Parathyroid adenoma (tissue), 2 donors: ENCODE results near the gene RAP1GAP.

Experiments used
- H2AFZ ChIP-seq: fragments of 300-600 bp; sonication (generic); one replicate; pipeline ENCODE4 v1.7.0; 2017; ENCODE audit warnings: antibody characterized with exemption, mild to moderate bottlenecking
- H3K27ac ChIP-seq: fragments of 300-600 bp; sonication (generic); one replicate; pipeline ENCODE4 v1.7.0; 2017
- H3K27me3 ChIP-seq: fragments of 300-600 bp; sonication (generic); one replicate; pipeline ENCODE4 v1.7.0; 2017; ENCODE audit warnings: low read length; ENCODE audit not compliant: control insufficient read depth, insufficient read depth
- H3K36me3 ChIP-seq: fragments of 300-600 bp; sonication (generic); one replicate; pipeline ENCODE4 v1.7.0; 2017; ENCODE audit warnings: low read length; ENCODE audit not compliant: control insufficient read depth, insufficient read depth
- H3K4me1 ChIP-seq: fragments of 300-600 bp; sonication (generic); one replicate; pipeline ENCODE4 v1.7.0; 2017; ENCODE audit warnings: control low read depth
- H3K4me2 ChIP-seq: fragments of 300-600 bp; sonication (generic); one replicate; pipeline ENCODE4 v1.7.0; 2017; ENCODE audit warnings: low read length
- H3K4me3 ChIP-seq: fragments of 300-600 bp; sonication (generic); one replicate; pipeline ENCODE4 v1.7.0; 2017; ENCODE audit warnings: low read depth, low read length
- H3K79me2 ChIP-seq: fragments of 300-600 bp; sonication (generic); one replicate; pipeline ENCODE4 v1.7.0; 2017; ENCODE audit warnings: control low read depth
- H3K9ac ChIP-seq: fragments of 300-600 bp; sonication (generic); one replicate; pipeline ENCODE4 v1.7.0; 2017; ENCODE audit warnings: mild to moderate bottlenecking
- H3K9me3 ChIP-seq: fragments of 300-600 bp; sonication (generic); one replicate; pipeline ENCODE4 v1.7.0; 2017; ENCODE audit warnings: low read length; ENCODE audit not compliant: control insufficient read depth
- CTCF ChIP-seq: fragments of 300-600 bp; sonication (generic); IDR thresholded peaks from one replicate; pipeline ENCODE4 v1.7.0; 2017; ENCODE audit warnings: antibody characterized with exemption, mild to moderate bottlenecking
- donor health status: primary hyperparathyroidism.

RAP1GAP gene

GRCh38 chr1:21651214-21652042 lies 17.7 kb downstream of the RAP1GAP start:
- peak overlapping the region; percentile 74 for H3K27ac ChIP-seq
- no peaks in the 10 kb centered on the region for H3K36me3 ChIP-seq
- H3K4me3 ChIP-seq = peak overlapping the region; percentile 54
- H2AFZ ChIP-seq = peak overlapping the region; percentile 28
- no peak for TF ChIP-seq CTCF
- H3K4me2 ChIP-seq = peak overlapping the region; percentile 87
- no peaks in the 10 kb centered on the region for H3K9me3 ChIP-seq
- no peak overlapping the region for H3K9ac ChIP-seq
- no peaks in the 10 kb centered on the region for H3K27me3 ChIP-seq
- peaks cover 14% of the 10 kb centered on the region for H3K4me1 ChIP-seq
- H3K79me2 ChIP-seq = no peaks in the 10 kb centered on the region

GRCh38 chr1:21650400-21650799 lies 18.8 kb downstream of the RAP1GAP start:
- Histone ChIP-seq H3K9me3 (no peaks in the 10 kb centered on the region), H3K36me3 (no peaks in the 10 kb centered on the region), H3K27me3 (no peaks in the 10 kb centered on the region), H2AFZ (no peak overlapping the region), H3K79me2 (no peaks in the 10 kb centered on the region), H3K9ac (no peak overlapping the region), H3K4me3 (no peak overlapping the region), H3K4me1 (peaks cover 14% of the 10 kb centered on the region), H3K27ac (peak overlapping the region; percentile 74), H3K4me2 (no peak overlapping the region)
- TF ChIP-seq CTCF = no peak

GRCh38 chr1:21649315-21649714 lies 19.8 kb downstream of the RAP1GAP start:
- no peaks in the 10 kb centered on the region for H3K79me2 ChIP-seq
- H3K9ac ChIP-seq = no peak overlapping the region
- H3K36me3 ChIP-seq = no peaks in the 10 kb centered on the region
- H3K4me2 ChIP-seq = no peak overlapping the region
- no peak overlapping the region for H2AFZ ChIP-seq
- H3K27me3 ChIP-seq = no peaks in the 10 kb centered on the region
- no peaks in the 10 kb centered on the region for H3K9me3 ChIP-seq
- H3K4me1 ChIP-seq = peaks cover 14% of the 10 kb centered on the region
- H3K27ac ChIP-seq = no peak overlapping the region
- TF ChIP-seq CTCF = no peak
- no peak overlapping the region for H3K4me3 ChIP-seq

GRCh38 chr1:21648791-21649190 lies 20.4 kb downstream of the RAP1GAP start:
- H2AFZ ChIP-seq = no peak overlapping the region
- H3K9me3 ChIP-seq = no peaks in the 10 kb centered on the region
- no peak for TF ChIP-seq CTCF
- no peaks in the 10 kb centered on the region for H3K27me3 ChIP-seq
- no peak overlapping the region for H3K27ac ChIP-seq
- H3K36me3 ChIP-seq = no peaks in the 10 kb centered on the region
- H3K9ac ChIP-seq = no peak overlapping the region
- H3K79me2 ChIP-seq = no peaks in the 10 kb centered on the region
- H3K4me3 ChIP-seq = no peak overlapping the region
- peaks cover 14% of the 10 kb centered on the region for H3K4me1 ChIP-seq
- H3K4me2 ChIP-seq = no peak overlapping the region

- H3K9me3 ChIP-seq = no peaks in the 10 kb centered on the region
- H3K27me3 ChIP-seq = no peaks in the 10 kb centered on the region
- H3K36me3 ChIP-seq = no peaks in the 10 kb centered on the region
- H3K4me2 ChIP-seq = no peak overlapping the region
- H3K27ac ChIP-seq = no peak overlapping the region
- no peaks in the 10 kb centered on the region for H3K79me2 ChIP-seq
- H3K4me1 ChIP-seq = peaks cover 14% of the 10 kb centered on the region
- TF ChIP-seq CTCF = no peak
- H3K9ac ChIP-seq = no peak overlapping the region
- no peak overlapping the region for H2AFZ ChIP-seq
- no peak overlapping the region for H3K4me3 ChIP-seq
Measured at GRCh38 chr1:21648352-21648730, 20.8 kb downstream of the RAP1GAP start.
